HG03558 (cell line): ENCODE data around the gene LIPE.

Experiments
- ATAC-seq: cut with Tn5 transposase; IDR thresholded peaks from one replicate; pipeline ENCODE4 v1.9.1; 2021; ENCODE audit warnings: moderate number of reproducible peaks; ENCODE audit not compliant: unreplicated experiment; ENCODE audit errors: extremely low read depth

LIPE gene

DNA sequence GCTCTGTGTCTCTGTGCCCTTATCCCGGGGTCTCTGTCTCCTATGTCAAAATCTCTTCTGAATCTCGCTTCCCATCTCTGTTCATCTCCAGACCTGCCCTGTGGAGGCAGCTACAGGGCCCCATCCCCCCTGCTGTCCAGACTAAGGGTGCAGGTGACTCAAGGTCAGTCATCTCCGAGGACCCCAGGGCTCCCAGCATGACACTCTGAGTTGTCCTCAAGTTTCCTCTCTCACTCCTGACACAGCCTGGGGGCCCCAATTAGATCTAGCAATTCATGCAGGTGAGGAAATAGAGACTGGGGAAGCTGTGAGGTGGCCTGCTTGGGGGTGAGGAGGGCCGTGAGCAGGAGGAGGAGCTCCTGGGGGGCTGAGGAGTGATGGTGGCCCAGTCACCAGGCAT lies 35.0 kb downstream of the LIPE start:
- ATAC-seq = no peak

DNA sequence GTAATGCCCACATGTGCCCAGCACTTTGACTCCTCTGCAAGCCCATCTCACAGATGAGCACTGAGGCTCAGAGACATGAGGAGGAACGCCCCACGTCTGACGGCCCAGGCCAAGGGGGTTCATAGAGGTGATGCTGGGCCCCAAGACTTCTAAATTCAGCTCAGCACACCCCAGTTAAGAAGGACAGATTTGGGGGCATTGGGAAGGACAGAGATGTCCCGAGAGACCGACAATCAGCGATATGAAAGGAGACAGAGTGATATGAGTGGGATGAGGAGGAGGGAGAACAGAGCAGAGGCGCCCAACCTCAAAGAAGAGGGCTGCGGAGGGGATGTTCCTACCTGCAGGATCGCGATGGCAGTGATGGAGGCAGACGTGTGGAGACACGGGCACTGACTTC lies 37.3 kb downstream of the LIPE start, which contains the start of gene CNFN:
Gene CNFN (minus strand): TSS at position 399 of the 400 bp plus-strand sequence. CDS start 1,260 bp downstream, outside the sequence.
- ATAC-seq = no peak

DNA sequence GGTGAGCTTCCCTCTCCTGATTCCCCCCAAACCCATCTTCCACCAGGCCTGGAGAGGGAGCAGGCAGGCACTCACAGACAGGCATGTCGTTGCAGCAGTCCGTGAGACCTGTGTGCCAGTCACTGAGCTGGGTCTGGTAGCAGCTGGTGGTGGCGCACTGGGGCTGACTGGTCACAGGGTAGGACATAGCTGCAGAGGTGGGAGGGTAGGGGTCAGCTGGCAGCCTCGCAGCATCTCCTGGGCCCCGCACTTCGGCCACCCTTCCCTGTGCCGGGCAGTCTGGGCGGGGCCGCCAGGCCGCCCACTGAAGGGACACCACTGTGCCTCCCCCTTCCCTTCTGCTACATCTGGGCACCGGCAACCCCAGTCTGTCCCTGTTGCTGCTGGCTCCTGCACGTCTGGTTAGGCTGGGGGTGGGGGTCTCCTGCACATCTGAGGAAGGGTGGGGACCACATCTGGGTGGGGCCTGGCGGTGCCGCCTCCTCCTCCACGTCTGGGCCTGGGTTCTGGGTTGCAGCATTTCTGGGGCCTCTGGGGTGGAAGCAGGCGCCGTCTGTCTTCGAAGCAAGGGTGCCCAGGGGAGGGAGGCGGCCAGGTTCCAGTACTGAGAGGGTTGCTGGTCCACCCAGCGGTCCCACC lies 38.2 kb downstream of the LIPE start:
- ATAC-seq = no peak

DNA sequence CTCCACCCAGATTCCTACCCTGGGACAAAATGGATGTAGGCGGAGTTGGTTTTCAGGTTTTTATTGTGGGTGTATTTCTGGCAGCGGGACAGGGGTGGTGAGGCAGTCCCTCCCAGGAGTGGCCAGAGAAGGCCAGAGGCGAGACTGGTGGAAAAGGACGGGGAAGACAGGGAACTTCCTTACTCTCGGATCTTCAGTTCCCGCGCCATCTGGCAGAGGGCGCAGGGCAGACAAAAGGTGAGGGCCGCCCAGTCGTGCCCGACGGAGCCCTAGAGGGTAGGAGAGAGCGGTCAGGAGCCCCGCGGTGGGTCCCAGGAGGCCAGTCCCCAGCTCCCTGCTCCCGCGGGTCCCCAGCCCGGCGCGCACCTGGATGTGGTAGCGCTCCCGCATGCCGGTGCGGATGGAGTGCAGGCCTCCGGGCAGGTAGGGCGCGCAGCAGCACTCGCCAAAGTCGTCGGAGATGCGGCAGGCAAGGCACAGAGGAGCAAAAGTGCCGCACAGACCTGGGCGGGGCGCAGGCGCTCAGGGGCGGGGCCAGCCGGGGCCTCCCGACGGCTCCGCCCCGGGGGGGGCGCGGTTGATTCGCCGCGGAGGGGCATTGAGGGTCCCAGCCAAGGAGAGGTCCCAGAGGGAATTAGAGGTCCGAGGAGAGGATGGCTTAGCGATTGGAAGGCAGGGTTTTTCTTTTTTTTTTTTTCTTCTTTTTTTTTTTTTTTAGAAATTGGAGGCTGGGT lies 40.0 kb downstream of the LIPE start:
- ATAC-seq = no peak

DNA sequence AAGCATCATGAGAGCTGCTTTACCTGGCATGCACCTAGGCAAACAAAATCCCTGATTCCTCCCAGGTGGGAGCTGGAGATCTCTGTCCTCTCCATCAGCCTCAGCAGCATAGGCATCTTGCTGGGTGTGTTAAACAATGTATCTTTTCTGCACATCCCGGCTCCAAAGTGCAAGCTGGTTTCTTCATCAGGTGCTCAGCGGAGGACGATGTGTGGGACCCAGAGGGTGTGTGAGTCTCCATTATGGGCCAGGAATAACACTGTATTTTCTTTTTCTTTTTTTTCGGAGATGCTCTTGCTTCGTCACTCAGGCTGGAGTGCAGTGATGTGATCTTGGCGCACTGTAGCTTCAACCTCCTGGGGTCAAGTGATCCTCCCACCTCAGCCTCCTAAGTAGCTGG lies 47.0 kb downstream of the LIPE start:
- ATAC-seq = no peak

DNA sequence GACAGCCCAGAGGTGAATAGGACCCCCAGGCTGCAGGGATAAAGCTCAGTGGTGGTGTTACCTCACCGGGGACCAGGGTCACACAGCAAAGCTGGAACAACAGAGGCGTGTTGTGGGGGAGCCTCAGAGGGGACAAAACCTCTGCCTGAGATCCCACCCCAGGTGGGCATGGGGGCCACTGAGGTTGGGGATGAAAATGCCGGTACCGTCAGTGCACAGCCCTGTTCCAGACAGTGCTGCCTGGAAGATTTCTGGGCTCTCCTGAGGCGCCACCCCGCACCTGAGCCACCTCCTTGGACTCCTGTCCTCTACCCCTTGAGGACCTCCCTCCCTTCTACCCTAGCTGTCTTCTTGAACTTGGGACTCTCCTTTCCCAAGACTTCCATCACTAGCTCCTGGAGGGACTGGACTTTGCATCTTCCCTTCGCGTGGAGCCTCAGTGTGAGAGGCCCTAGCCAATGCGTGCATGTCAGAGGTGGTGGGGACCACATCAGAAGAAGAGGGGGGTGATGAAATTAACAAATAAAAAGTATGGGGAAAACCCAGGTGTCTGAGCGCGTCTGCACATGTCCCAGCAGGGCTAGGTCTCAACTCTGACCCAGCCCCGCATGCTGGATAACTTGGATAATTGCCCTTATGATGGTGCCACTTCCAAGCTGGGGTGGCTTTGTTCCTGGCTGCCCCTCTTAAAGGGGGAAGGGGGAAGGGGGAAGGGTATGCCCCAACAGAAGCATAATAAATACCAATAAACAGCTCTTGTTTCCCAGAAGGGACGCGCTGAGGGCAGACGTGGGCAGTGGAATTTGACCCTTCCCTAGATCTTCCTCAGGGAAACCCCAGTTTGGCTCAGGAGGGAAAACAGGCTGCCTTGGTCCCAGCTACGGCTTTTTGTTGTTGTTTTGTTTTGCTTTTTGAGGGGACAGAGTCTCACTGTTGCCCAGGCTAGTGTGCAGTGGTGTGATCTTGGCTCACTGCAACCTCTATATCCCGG lies 48.7 kb downstream of the LIPE start:
- ATAC-seq = no peak

DNA sequence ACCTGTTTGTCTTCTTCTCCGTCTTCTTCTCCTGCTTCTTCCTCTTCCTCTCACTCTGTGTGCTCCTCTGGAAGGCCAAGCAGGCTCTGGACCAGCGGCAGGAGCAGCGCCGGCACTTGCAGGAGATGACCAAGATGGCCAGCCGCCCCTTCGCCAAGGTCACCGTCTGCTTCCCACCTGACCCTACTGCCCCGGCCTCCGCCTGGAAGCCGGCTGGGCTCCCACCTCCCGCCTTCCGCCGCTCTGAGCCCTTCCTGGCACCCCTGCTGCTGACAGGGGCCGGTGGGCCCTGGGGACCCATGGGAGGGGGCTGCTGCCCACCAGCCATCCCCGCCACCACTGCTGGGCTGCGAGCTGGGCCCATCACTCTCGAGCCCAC lies 51.0 kb downstream of the LIPE start:
- no peak for ATAC-seq

DNA sequence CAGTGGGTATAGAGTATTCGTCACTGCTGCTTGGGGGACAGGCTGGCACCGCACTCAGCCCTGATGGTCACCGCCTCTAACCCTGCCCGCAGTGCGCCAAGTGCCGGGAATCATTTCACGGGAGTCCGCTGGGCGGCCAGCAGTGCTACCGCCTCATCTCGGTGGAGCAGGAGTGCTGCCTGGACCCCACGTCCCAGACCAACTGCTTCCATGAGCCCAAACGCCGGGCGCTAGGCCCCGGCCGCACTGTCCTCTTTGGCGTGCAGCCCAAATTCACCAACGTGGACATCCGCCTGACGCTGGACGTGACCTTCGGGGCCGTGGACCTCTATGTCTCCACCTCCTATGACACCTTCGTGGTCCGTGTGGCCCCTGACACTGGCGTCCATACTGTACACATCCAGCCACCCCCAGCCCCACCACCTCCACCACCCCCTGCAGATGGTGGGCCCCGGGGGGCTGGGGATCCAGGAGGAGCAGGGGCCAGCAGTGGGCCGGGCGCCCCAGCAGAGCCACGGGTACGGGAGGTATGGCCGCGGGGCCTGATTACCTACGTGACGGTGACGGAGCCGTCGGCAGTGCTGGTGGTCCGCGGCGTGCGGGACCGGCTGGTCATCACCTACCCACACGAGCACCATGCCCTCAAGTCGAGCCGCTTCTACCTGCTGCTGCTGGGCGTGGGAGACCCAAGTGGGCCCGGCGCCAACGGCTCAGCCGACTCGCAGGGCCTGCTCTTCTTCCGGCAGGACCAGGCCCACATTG lies 51.6 kb downstream of the LIPE start:
- ATAC-seq = no peak

DNA sequence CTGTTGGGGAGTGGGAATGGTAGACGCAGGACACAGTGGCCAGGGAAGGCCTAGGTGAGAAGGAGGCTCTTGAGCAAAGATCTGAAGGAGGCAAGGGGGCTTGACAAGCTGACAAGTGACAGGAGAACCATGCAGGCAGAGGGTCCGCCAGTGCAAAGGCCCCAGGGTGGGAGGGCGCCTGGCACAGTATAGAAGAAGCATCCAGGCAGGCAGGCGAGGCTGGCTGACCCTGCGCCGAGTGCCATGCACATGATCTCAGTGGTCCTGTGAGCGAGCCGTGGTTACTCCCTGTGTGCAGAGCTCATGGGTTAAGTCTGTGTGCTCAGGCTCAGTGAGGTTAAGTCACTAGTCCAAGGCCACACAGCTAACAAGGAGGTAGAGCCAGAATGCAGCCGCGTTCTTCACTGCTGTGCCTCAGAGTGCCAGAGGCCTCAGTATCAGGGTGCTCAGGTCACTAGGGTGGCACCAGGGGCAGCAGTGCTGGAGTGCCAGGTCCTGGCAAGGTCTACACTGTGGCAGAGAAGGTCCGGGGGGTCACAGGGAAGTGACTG lies 52.3 kb downstream of the LIPE start:
- ATAC-seq = no peak

DNA sequence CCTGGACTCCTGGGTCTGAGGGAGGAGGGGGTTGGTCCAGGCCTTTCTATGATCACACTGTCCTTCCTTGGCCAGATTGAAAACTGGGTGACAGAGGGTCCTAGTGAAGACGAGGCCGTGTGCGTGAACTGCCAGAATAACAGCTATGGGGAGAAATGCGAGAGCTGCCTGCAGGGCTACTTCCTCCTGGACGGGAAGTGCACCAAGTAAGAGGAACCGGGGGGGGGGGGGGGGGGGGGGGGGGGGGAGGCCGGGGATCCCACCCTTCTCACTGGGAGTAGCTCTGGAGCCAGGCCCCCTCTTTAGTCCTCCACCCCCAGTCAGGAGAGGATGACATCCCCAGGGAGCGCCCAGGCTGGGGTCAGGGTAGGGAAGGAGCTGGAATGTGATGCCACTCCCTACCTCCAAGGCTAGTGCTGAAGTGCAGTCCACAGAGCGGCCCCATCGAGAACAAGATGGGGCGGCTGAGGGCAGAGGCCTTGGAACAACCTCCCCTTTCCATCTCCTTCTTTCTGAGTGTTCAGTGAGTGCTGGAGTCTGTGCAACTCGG lies 56.5 kb downstream of the LIPE start:
- no peak for ATAC-seq

DNA sequence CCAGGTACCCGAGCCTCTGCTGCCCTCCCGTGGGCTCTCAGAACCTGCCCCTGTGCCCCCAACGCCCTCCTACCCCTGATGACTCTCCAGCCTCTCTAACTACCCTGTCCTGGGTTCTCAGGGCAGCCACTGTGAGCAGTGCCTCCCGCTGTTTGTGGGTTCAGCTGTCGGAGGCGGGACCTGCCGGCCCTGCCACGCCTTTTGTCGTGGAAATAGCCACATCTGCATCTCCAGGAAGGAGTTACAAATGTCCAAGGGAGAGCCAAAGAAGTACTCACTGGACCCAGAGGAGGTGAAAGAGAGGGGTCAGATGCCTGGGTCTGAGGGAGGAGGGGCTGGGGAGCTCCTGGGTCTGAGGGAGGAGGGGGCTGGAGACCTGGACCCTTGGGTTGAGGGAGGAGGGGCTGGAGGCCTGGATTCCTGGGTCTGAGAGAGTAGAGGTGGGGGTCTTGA lies 57.1 kb downstream of the LIPE start:
- ATAC-seq = no peak

DNA sequence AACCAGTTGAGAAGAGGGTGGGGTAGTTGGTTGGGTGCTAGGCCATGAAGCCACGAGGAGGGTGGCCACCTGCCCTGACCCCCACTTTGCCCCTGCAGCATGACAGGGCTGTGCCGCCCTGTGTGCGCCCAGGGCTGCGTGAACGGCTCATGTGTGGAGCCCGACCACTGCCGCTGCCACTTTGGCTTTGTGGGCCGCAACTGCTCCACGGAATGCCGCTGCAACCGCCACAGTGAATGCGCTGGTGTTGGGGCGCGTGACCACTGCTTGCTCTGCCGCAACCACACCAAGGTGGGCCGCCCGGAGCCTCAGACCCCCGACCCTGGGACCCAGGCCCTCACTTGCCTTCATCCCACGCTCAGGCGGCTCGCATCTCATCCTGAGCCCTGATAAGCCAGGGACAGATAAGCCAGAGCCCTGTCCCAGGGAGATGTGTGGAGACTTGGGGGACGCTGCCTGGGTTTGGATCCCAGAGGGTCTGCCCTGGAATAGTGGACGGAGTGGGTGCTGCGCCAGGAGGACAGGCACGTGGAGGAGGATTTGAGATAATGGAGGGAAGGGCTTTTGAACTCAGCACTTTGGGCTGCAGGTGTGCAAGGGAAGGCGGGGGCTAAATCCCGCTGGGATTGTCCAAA lies 57.6 kb downstream of the LIPE start:
- no peak for ATAC-seq

DNA sequence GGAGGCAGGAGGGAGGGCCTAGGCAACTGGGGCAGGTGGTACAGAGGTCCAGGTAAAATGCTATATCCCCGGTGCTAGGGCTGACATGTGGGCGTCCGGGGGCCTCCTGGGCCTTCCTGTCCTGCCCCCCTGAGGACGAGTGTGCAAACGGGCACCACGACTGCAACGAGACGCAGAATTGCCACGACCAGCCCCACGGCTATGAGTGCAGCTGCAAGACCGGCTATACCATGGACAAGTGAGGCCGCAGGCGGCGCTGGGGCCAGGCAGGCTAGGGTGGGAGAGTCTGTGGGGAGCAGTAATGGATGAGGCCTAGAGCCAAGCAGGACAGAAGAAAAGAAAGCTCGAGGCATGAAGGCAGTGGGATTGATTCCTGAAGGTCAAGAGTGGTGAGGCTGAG lies 58.4 kb downstream of the LIPE start:
- ATAC-seq = no peak

DNA sequence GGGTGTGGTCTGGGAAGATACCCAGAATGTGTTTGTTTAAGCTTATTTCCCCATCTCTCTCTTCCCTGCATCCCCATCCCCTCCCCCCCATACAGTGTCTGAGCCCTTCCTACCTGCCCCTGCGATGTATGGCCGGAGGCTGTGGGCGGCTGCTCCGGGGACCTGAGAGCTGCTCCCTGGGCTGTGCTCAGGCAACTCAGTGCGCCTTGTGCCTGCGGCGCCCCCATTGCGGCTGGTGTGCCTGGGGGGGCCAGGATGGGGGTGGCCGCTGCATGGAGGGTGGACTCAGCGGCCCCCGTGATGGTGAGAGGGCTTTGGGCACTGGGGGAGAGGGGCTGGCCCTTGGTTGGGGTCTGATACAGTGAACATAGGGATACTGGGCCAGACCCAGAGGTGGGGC lies 58.8 kb downstream of the LIPE start:
- no peak for ATAC-seq

DNA sequence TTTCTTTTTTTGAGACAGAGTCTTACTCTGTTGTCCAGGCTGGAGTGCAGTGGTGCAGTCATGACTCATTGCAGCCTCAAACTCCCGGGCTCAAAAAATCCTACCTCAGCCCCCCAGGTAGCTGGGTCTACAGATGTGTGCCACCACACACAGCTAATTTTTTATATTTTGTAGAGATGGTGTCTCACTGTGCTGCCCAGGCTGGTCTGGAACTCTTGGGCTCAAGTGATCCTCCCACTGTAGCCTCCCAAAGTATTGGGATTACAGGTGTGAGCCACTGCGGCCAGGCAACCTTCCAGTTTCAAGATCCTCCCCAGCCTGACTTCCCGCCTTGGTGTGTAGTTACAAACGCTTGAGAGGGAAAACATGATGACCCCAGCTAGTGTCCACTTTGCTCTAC lies 59.3 kb downstream of the LIPE start:
- no peak for ATAC-seq

DNA sequence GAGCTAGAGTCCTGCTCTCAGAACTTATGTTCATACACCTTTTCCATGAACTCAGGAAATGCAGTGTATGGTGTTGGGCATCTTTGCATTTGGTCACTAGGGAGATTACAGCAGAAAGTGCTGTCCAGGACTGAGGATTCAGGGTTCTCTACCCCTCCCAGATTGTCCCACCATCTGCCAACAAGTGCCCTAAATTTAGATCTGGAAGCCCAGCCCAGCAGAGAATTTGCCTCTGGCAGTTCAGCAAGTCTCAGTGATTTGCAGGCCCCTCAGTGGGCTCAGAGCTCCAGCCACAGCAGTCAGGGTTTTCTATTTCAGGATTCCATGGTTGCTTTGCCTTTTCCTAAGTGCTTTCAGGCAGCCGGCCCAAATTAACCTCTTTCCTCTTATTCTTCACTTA lies 60.5 kb downstream of the LIPE start:
- no peak for ATAC-seq

DNA sequence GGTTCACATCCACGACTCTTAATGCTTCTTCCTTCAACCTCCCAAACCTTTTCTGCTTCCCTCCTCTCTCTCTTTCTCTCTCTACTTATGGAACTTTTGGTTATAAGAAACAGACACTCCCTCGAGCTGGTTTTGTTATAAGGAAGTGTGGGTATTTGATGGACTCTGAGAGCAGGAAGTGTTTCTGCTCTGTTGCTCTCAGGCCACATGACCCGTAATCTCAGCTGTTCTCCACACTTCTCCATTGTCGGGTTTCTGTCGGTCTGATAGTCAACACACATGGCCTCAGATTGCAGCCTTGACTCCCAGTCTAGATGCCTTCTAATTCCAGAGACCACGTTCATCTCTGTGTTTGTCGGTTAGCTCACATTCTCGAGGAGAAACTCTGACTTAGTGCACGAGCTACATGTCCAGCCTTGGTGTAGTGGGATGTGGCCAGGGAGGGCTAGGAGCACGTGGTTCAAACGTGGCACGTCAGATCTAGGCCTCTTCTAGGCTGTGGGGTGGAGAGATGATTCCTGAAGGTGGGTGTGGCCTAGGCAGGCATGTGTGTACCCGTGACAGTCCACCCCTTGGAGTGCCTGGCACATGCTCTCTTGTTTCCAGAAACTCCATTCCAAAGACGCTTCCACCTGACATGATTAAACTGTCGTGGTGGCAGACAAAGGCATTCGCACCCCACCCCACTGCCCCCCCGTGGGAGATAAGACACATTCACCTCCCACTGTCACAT lies 63.4 kb downstream of the LIPE start:
- ATAC-seq = no peak

DNA sequence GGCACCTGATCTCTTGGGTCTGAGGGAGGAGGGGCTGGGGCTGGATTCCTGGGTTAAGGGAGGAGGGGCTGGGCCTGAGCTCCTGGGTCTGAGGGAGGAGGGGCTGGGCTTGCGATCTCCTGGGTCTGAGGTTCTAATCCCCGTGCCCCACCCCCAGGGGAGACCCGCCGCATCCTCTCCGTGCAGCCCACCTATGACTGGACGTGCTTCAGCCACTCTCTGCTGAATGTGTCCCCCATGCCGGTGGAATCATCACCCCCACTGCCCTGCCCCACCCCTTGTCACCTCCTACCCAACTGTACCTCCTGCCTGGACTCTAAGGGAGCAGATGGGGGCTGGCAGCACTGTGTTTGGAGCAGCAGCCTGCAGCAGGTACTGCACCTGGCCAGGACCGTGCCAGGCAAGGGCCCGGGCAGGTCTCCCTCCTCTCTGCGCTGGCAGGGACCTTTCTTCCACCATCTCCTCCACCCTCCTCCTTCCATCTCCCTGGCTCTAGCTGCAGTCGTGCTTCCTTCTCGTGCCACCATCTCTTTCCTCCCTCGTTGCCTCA lies 64.2 kb downstream of the LIPE start:
- no peak for ATAC-seq
